Testis (tissue), 2 donors: ENCODE data around the gene GRK4.

Experiments used
- POLR2A ChIP-seq: fragments of 450-650 bp; IDR thresholded peaks from one replicate; pipeline ENCODE4 v1.6.1; 2017; ENCODE audit warnings: antibody characterized with exemption, mild to moderate bottlenecking, moderate library complexity
- TF ChIP-seq, protein P1 (sequence below), 3 experiments: fragments of 450-650 bp in 2 of 3; fragments of 200-600 bp in 1 of 3; sonication (generic) in 1 of 3; IDR thresholded peaks; one replicate each; pipeline ENCODE4 v1.5.1; 2016 to 2019; ENCODE audit warnings: antibody characterized with exemption in 3 of 3, mild to moderate bottlenecking in 2 of 3, moderate library complexity in 1 of 3

DNA sequence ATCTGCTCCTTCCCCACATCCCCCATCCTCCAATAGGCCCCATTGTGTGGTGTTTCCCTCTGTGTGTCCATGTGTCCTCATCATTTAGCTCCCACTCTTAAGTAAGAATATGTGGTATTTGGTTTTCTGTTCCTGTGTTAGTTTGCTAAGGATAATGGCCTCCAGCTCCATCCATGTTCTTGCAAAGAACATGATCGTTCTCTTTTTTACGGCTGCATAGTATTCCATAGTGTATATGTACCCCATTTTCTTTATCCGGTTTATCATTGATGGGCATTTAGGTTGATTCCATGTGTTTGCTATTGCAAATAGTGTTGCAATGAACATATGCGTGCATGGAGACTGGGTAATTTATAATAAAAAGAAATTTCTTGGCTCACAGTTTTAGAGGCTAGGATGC lies 31.5 kb downstream of the GRK4 start:
- TF ChIP-seq POLR2A, result no peak
- TF ChIP-seq, protein P1, sequence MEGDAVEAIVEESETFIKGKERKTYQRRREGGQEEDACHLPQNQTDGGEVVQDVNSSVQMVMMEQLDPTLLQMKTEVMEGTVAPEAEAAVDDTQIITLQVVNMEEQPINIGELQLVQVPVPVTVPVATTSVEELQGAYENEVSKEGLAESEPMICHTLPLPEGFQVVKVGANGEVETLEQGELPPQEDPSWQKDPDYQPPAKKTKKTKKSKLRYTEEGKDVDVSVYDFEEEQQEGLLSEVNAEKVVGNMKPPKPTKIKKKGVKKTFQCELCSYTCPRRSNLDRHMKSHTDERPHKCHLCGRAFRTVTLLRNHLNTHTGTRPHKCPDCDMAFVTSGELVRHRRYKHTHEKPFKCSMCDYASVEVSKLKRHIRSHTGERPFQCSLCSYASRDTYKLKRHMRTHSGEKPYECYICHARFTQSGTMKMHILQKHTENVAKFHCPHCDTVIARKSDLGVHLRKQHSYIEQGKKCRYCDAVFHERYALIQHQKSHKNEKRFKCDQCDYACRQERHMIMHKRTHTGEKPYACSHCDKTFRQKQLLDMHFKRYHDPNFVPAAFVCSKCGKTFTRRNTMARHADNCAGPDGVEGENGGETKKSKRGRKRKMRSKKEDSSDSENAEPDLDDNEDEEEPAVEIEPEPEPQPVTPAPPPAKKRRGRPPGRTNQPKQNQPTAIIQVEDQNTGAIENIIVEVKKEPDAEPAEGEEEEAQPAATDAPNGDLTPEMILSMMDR (IDR thresholded peaks at IDR 0.05), result no peak
